ENCODE data around the gene RIPK4. TPM values are rescaled to one million over a fixed set of nuclear protein-coding genes. Genes with fewer than 3 reads are reported as not detected.
"Not testable (repeated sequence)": the region's sequence is repeated elsewhere in the genome, so short reads cannot be mapped to it uniquely, and the experiment has no call there.

The RIPK4 gene
- total RNA-seq, 1 donor from 2014 or later: 1.8 TPM

GRCh38 chr21:41695513-41695912 lies 71.3 kb downstream of the RIPK4 start:
- Mint-ChIP-seq H3K27ac (ENCODE audit: unreplicated experiment) (no peak overlapping the region), H3K4me3 (ENCODE audit: unreplicated experiment) (no peak overlapping the region), H3K9me3 (ENCODE audit: unreplicated experiment) (peaks cover 2% of the 10 kb centered on the region), H3K27me3 (ENCODE audit: low read depth, unreplicated experiment) (peaks cover 37% of the 10 kb centered on the region), H3K36me3 (ENCODE audit: low read depth, unreplicated experiment) (no peaks in the 10 kb centered on the region), H3K4me1 (ENCODE audit: low read depth, unreplicated experiment) (no peaks in the 10 kb centered on the region)
- H3K27me3 ChIP-seq (ENCODE audit: insufficient read depth, low read length): peaks cover 17% of the 10 kb centered on the region
- H2AFZ ChIP-seq (ENCODE audit: low read depth, low read length): no peak overlapping the region
- no peak overlapping the region for H3K9ac ChIP-seq (ENCODE audit: low read length)
- DNase-seq (ENCODE audit: low read depth) (no peak), FAIRE-seq (no peak)
- no peak overlapping the region for H3K4me3 ChIP-seq (ENCODE audit: insufficient read depth, low read depth, low read length)
- no peaks in the 10 kb centered on the region for H3K4me1 ChIP-seq (ENCODE audit: insufficient read depth, low read length)
- H3K4me2 ChIP-seq (ENCODE audit: low read length): no peak overlapping the region
- H3K36me3 ChIP-seq (ENCODE audit: insufficient read depth, low read length): no peaks in the 10 kb centered on the region
- H3K79me2 ChIP-seq (ENCODE audit: insufficient read depth, low read length): no peaks in the 10 kb centered on the region
- no peak for TF ChIP-seq EZH2 (IDR thresholded peaks at IDR 0.05; ENCODE audit: insufficient read depth, low read length)
- TF ChIP-seq, protein P1, sequence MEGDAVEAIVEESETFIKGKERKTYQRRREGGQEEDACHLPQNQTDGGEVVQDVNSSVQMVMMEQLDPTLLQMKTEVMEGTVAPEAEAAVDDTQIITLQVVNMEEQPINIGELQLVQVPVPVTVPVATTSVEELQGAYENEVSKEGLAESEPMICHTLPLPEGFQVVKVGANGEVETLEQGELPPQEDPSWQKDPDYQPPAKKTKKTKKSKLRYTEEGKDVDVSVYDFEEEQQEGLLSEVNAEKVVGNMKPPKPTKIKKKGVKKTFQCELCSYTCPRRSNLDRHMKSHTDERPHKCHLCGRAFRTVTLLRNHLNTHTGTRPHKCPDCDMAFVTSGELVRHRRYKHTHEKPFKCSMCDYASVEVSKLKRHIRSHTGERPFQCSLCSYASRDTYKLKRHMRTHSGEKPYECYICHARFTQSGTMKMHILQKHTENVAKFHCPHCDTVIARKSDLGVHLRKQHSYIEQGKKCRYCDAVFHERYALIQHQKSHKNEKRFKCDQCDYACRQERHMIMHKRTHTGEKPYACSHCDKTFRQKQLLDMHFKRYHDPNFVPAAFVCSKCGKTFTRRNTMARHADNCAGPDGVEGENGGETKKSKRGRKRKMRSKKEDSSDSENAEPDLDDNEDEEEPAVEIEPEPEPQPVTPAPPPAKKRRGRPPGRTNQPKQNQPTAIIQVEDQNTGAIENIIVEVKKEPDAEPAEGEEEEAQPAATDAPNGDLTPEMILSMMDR (IDR thresholded peaks at IDR 0.05; ENCODE audit: insufficient read depth, low read depth, low read length): no peak
- H3K9me3 ChIP-seq (ENCODE audit: insufficient read depth, low read depth, low read length): no peaks in the 10 kb centered on the region
- no peaks in the 10 kb centered on the region for H4K20me1 ChIP-seq (ENCODE audit: insufficient read depth, low read length)
- H3K27ac ChIP-seq (ENCODE audit: low read depth, low read length): no peak overlapping the region

DNA sequence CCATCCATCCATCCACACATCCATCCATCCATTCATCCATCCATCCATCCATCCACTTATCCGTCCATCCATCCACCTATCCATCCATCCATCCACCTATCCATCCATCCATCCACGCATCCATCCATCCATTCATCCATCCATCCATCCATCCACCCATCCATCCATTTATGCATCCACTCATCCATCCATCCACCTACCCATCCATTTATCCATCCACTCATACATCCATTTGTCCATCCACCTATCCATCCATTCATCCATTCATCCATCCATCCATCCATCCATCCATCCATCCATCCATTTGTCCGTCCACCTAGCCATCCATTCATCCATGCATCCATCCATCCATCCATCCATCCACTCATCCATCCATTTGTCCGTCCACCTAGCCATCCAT lies 72.8 kb downstream of the RIPK4 start:
- not testable (repeated sequence) for H3K4me3 Mint-ChIP-seq (ENCODE audit: unreplicated experiment); H3K4me1 Mint-ChIP-seq (ENCODE audit: low read depth, unreplicated experiment); DNase-seq (ENCODE audit: low read depth); H3K27ac ChIP-seq (ENCODE audit: low read depth, low read length); H2AFZ ChIP-seq (ENCODE audit: low read depth, low read length); H3K36me3 Mint-ChIP-seq (ENCODE audit: low read depth, unreplicated experiment); H3K4me2 ChIP-seq (ENCODE audit: low read length); H3K4me1 ChIP-seq (ENCODE audit: insufficient read depth, low read length); H3K36me3 ChIP-seq (ENCODE audit: insufficient read depth, low read length); H3K9ac ChIP-seq (ENCODE audit: low read length); H3K27ac Mint-ChIP-seq (ENCODE audit: unreplicated experiment); H3K79me2 ChIP-seq (ENCODE audit: insufficient read depth, low read length); H3K9me3 Mint-ChIP-seq (ENCODE audit: unreplicated experiment); H3K4me3 ChIP-seq (ENCODE audit: insufficient read depth, low read depth, low read length); H3K9me3 ChIP-seq (ENCODE audit: insufficient read depth, low read depth, low read length); H4K20me1 ChIP-seq (ENCODE audit: insufficient read depth, low read length)
- H3K27me3 ChIP-seq (ENCODE audit: insufficient read depth, low read length): peaks cover 17% of the 10 kb centered on the region
- H3K27me3 Mint-ChIP-seq (ENCODE audit: low read depth, unreplicated experiment): peaks cover 27% of the 10 kb centered on the region
- FAIRE-seq: peak; percentile 39

DNA sequence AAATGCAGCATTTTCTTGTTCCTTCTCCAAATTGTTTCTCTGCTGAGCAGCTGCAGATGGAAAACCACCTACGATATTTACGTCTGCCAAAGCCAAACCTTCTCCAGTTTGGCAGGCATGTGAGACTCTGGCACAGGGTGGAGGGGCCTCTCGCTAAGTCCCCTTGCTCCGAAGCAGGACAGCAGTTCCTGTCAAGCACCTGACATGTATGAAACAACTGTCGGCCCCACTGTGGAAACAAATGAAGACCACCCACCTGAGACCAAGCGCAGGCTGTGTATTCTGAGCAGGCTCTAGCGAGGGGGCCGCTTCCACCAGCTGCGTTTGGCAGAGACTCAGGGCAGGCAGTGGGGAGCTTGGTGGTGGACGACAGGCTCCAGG lies 74.7 kb downstream of the RIPK4 start:
- Histone ChIP-seq H3K9me3 (ENCODE audit: insufficient read depth, low read depth, low read length) (no peaks in the 10 kb centered on the region), H3K4me2 (ENCODE audit: low read length) (no peak overlapping the region), H3K27ac (ENCODE audit: low read depth, low read length) (no peak overlapping the region), H4K20me1 (ENCODE audit: insufficient read depth, low read length) (no peaks in the 10 kb centered on the region), H3K4me3 (ENCODE audit: insufficient read depth, low read depth, low read length) (no peak overlapping the region), H3K36me3 (ENCODE audit: insufficient read depth, low read length) (no peaks in the 10 kb centered on the region), H3K9ac (ENCODE audit: low read length) (no peak overlapping the region), H3K4me1 (ENCODE audit: insufficient read depth, low read length) (no peaks in the 10 kb centered on the region), H2AFZ (ENCODE audit: low read depth, low read length) (no peak overlapping the region), H3K27me3 (ENCODE audit: insufficient read depth, low read length) (peaks cover 17% of the 10 kb centered on the region), H3K79me2 (ENCODE audit: insufficient read depth, low read length) (no peaks in the 10 kb centered on the region)
- TF ChIP-seq, protein P1 (IDR thresholded peaks at IDR 0.05; ENCODE audit: insufficient read depth, low read depth, low read length): no peak
- TF ChIP-seq EZH2 (IDR thresholded peaks at IDR 0.05; ENCODE audit: insufficient read depth, low read length): no peak
- Mint-ChIP-seq H3K9me3 (ENCODE audit: unreplicated experiment) (no peaks in the 10 kb centered on the region), H3K27me3 (ENCODE audit: low read depth, unreplicated experiment) (peaks cover 27% of the 10 kb centered on the region), H3K27ac (ENCODE audit: unreplicated experiment) (no peak overlapping the region), H3K4me1 (ENCODE audit: low read depth, unreplicated experiment) (no peaks in the 10 kb centered on the region), H3K4me3 (ENCODE audit: unreplicated experiment) (no peak overlapping the region), H3K36me3 (ENCODE audit: low read depth, unreplicated experiment) (no peaks in the 10 kb centered on the region)
- DNase-seq (ENCODE audit: low read depth) (no peak), FAIRE-seq (no peak)
